Measurements from ENCODE around the gene UQCR10. TPM values are rescaled to one million over a fixed set of nuclear protein-coding genes. Genes with fewer than 3 reads are reported as not detected.

Gene UQCR10
- total RNA-seq, 1 experiment from 2014 or later, result 119 TPM

DNA sequence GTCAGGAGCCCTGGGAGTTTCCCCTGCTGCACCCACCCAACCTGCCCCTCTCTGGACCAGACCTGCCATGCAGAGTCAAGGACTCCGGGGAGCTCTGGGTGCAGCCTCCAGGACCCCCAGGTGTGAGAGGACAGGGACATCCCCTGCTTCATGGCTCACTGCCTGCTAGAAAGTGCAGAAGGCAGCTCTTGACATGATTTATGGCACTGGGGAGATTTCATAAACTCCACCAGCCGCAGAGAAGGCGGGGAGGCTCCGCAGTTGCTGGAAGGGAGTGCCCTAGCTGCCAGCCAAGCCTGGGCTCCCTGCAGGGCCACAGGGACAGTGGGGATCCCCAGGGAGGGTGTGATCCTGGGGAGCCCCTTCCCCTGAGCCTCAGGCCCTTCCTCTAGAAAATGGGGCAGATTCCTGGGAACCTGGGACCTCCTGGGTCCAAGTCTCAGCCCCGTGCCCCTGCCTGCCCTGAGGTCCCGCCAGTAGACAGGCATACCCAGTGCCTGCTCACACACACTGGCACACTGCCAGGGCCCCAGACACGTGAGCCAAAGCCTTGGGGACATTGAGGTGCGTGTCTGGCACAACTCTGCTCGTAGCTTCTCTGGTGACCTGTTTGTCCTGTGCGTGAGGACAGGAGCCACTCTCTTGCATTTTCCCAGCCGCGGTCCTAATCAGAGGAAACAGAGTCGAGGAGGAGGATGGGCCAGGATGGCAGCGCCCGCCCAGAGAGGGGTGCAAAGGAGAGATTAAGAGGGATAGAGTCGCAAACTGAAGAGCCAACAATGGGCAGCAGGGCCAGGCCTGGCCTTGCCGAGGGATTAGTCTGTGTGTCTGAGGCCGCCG, 33.6 kb upstream of the UQCR10 start:
- Histone ChIP-seq H3K9me3 (ENCODE audit: low read depth, low read length, poor library complexity, severe bottlenecking) (no peaks in the 10 kb centered on the region), H3K27ac (ENCODE audit: low read depth, low read length, poor library complexity, severe bottlenecking) (no peak overlapping the region), H3K4me1 (ENCODE audit: insufficient read depth, low read length, poor library complexity, severe bottlenecking) (peaks cover 15% of the 10 kb centered on the region), H3K4me3 (ENCODE audit: low read depth, low read length, poor library complexity, severe bottlenecking) (no peak overlapping the region), H3K36me3 (ENCODE audit: insufficient read depth, low read length, poor library complexity, severe bottlenecking) (no peaks in the 10 kb centered on the region), H3K27me3 (replicated peaks; ENCODE audit: insufficient read depth, low read depth, low read length, poor library complexity) (no peaks in the 10 kb centered on the region)
- CTCF ChIA-PET, result no interaction called here
- intact Hi-C loops (cut with micrococcal nuclease; ENCODE audit: unreplicated experiment), result no loop called here
- POLR2A ChIA-PET (ENCODE audit: low non-redundant PET), result interaction anchor here (0.6 kb wide), 1 partner anchor 317 kb away, joined by 3 read pairs; no protein-coding TSS in a partner anchor
- no TSS peak for BruUV-seq (replicated peaks)
- DNase-seq (ENCODE audit: low spot score), result peak; percentile 72
- TF ChIP-seq EZH2 (IDR thresholded peaks at IDR 0.05; ENCODE audit: borderline replicate concordance, low read depth, low read length, poor library complexity, severe bottlenecking), result no peak
- TF ChIP-seq, protein P1, sequence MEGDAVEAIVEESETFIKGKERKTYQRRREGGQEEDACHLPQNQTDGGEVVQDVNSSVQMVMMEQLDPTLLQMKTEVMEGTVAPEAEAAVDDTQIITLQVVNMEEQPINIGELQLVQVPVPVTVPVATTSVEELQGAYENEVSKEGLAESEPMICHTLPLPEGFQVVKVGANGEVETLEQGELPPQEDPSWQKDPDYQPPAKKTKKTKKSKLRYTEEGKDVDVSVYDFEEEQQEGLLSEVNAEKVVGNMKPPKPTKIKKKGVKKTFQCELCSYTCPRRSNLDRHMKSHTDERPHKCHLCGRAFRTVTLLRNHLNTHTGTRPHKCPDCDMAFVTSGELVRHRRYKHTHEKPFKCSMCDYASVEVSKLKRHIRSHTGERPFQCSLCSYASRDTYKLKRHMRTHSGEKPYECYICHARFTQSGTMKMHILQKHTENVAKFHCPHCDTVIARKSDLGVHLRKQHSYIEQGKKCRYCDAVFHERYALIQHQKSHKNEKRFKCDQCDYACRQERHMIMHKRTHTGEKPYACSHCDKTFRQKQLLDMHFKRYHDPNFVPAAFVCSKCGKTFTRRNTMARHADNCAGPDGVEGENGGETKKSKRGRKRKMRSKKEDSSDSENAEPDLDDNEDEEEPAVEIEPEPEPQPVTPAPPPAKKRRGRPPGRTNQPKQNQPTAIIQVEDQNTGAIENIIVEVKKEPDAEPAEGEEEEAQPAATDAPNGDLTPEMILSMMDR (conservative IDR thresholded peaks at IDR 0.05; ENCODE audit: low read depth, low read length), result no peak

DNA sequence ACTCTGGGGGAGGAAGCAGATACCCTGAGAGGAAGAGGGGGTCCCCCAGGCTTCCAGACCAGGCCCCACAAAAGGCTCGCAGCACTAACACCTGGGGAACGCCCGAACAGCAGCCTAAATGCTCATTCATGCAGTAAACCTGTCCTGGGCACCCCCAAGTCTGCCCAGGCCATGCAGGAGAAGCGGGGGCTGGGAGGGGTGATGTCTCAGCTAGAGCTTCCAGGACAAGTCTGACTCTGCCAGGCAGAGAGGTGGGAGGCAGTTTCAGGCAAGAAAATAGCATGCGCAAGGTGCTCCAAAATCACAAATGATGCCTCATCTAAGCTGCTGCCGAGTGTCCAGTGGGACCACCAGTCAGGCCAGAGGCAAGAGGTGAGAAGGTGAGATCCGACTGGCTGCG, 32.8 kb upstream of the UQCR10 start:
- intact Hi-C loops (cut with micrococcal nuclease; ENCODE audit: unreplicated experiment), result no loop called here
- no peak for TF ChIP-seq EZH2 (IDR thresholded peaks at IDR 0.05; ENCODE audit: borderline replicate concordance, low read depth, low read length, poor library complexity, severe bottlenecking)
- TF ChIP-seq, protein P1 (conservative IDR thresholded peaks at IDR 0.05; ENCODE audit: low read depth, low read length), result no peak
- ChIA-PET POLR2A (ENCODE audit: low non-redundant PET) (no interaction called here), CTCF (no interaction called here)
- H3K4me1 ChIP-seq (ENCODE audit: insufficient read depth, low read length, poor library complexity, severe bottlenecking), result peaks cover 15% of the 10 kb centered on the region
- no peak for DNase-seq (ENCODE audit: low spot score)
- H3K27ac ChIP-seq (ENCODE audit: low read depth, low read length, poor library complexity, severe bottlenecking), result no peak overlapping the region
- H3K9me3 ChIP-seq (ENCODE audit: low read depth, low read length, poor library complexity, severe bottlenecking), result no peaks in the 10 kb centered on the region
- H3K36me3 ChIP-seq (ENCODE audit: insufficient read depth, low read length, poor library complexity, severe bottlenecking), result no peaks in the 10 kb centered on the region
- H3K4me3 ChIP-seq (ENCODE audit: low read depth, low read length, poor library complexity, severe bottlenecking), result no peak overlapping the region
- BruUV-seq (replicated peaks), result no TSS peak
- H3K27me3 ChIP-seq (replicated peaks; ENCODE audit: insufficient read depth, low read depth, low read length, poor library complexity), result no peaks in the 10 kb centered on the region

DNA sequence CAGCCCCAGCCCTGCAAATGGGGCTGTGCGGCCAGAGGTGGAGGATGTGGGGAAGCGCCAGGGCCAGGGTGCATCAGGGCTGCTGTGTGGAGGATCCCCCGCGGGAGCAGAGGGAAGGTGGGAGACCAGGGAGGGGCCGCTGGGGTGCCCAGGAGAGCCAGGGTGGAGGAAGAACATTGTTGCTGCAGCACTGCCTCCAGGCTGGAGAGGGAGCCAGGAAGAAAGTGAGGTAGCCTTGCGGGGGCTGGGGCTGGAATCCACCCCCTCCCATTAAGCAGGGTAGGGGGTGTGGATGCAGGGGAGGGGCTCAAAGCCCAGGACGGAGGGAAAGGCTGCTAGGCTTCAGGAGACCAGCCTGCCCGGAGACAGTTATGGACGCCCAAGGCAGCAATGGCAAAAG, 32.3 kb upstream of the UQCR10 start:
- Histone ChIP-seq H3K4me1 (ENCODE audit: insufficient read depth, low read length, poor library complexity, severe bottlenecking) (peaks cover 15% of the 10 kb centered on the region), H3K9me3 (ENCODE audit: low read depth, low read length, poor library complexity, severe bottlenecking) (no peaks in the 10 kb centered on the region), H3K27me3 (replicated peaks; ENCODE audit: insufficient read depth, low read depth, low read length, poor library complexity) (no peaks in the 10 kb centered on the region), H3K36me3 (ENCODE audit: insufficient read depth, low read length, poor library complexity, severe bottlenecking) (no peaks in the 10 kb centered on the region), H3K4me3 (ENCODE audit: low read depth, low read length, poor library complexity, severe bottlenecking) (no peak overlapping the region), H3K27ac (ENCODE audit: low read depth, low read length, poor library complexity, severe bottlenecking) (no peak overlapping the region)
- intact Hi-C loops (cut with micrococcal nuclease; ENCODE audit: unreplicated experiment), result no loop called here
- DNase-seq (ENCODE audit: low spot score), result no peak
- TF ChIP-seq EZH2 (IDR thresholded peaks at IDR 0.05; ENCODE audit: borderline replicate concordance, low read depth, low read length, poor library complexity, severe bottlenecking), result no peak
- TF ChIP-seq, protein P1 (conservative IDR thresholded peaks at IDR 0.05; ENCODE audit: low read depth, low read length), result no peak
- POLR2A ChIA-PET (ENCODE audit: low non-redundant PET), result no interaction called here
- no TSS peak for BruUV-seq (replicated peaks)
- CTCF ChIA-PET, result no interaction called here
